ENCODE measurements around the gene CNOT3. TPM values are rescaled to one million over a fixed set of nuclear protein-coding genes. Genes with fewer than 3 reads are reported as not detected.

CNOT3 gene
- total and polyA plus RNA-seq, 2 of the 13 experiments (the other 11 are each of a cell fraction or from before 2014, with no cell fraction given): 4.3 to 5.8 TPM

DNA sequence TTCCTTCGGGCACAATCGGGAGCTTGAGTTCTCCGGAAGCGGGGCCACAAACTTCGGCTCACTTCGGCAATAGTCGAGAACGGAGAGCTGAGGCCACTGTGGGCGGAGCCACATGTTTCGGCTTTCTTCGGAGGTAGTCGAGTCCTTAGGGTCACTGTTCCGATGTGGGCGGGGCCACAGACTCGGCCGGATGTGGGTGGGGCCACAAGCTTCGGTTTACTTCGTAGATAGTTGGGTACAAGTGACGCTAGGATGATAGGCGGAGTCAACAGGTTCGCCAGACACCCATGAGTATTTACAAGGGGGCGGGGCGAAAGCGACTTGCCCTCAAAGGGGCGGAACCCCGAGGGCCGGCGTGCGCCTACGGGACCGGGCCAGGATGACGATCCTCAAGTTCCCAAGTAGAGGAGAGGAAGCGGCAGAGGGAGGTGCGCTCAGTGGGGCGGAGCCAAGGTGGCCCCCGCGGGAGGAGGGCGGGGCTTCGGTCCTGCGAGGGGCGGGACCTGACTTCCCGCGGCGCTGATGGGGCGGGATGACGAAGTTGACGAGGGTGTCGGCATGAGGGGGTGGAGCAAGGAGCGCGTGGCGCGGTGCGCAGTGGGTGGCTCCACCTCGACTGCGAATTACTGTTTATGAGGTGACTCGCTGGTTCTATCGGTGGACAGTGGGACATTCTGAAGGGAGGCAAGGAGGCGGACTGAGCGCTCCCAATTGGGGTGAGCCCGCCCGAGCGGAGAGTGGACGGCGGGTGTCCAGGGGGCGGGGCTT, 52.4 kb downstream of the CNOT3 start (continued):
- TF ChIP-seq, protein P1, sequence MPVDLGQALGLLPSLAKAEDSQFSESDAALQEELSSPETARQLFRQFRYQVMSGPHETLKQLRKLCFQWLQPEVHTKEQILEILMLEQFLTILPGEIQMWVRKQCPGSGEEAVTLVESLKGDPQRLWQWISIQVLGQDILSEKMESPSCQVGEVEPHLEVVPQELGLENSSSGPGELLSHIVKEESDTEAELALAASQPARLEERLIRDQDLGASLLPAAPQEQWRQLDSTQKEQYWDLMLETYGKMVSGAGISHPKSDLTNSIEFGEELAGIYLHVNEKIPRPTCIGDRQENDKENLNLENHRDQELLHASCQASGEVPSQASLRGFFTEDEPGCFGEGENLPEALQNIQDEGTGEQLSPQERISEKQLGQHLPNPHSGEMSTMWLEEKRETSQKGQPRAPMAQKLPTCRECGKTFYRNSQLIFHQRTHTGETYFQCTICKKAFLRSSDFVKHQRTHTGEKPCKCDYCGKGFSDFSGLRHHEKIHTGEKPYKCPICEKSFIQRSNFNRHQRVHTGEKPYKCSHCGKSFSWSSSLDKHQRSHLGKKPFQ (CRISPR knock-in tag; IDR thresholded peaks at IDR 0.05; ENCODE audit: insufficient replicate concordance): peak; percentile 10
- TF ChIP-seq ZNF841 (CRISPR knock-in tag; IDR thresholded peaks at IDR 0.05; ENCODE audit: borderline replicate concordance) (no peak), ZNF713 (CRISPR knock-in tag; IDR thresholded peaks at IDR 0.05) (no peak), REXO4 (CRISPR knock-in tag; IDR thresholded peaks at IDR 0.05; ENCODE audit: borderline replicate concordance) (no peak), SMAD3 (CRISPR knock-in tag; IDR thresholded peaks at IDR 0.05) (no peak), ZNF451 (CRISPR knock-in tag; IDR thresholded peaks at IDR 0.05) (no peak; the same call in 1 of the 2 replicates), HNRNPUL1 (IDR thresholded peaks at IDR 0.05; ENCODE audit: low read depth, low read length) (no peak), ZNF432 (CRISPR knock-in tag; IDR thresholded peaks at IDR 0.05; ENCODE audit: borderline replicate concordance) (no peak), ZKSCAN8 (CRISPR knock-in tag; IDR thresholded peaks at IDR 0.05; ENCODE audit: borderline replicate concordance) (peak; percentile 7; the same call in 1 of the 2 replicates), ZNF12 (CRISPR knock-in tag; IDR thresholded peaks at IDR 0.05) (no peak)
- TF ChIP-seq, protein P2, sequence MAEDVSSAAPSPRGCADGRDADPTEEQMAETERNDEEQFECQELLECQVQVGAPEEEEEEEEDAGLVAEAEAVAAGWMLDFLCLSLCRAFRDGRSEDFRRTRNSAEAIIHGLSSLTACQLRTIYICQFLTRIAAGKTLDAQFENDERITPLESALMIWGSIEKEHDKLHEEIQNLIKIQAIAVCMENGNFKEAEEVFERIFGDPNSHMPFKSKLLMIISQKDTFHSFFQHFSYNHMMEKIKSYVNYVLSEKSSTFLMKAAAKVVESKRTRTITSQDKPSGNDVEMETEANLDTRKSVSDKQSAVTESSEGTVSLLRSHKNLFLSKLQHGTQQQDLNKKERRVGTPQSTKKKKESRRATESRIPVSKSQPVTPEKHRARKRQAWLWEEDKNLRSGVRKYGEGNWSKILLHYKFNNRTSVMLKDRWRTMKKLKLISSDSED (CRISPR knock-in tag; IDR thresholded peaks at IDR 0.05): no peak
- TF ChIP-seq, protein P3, sequence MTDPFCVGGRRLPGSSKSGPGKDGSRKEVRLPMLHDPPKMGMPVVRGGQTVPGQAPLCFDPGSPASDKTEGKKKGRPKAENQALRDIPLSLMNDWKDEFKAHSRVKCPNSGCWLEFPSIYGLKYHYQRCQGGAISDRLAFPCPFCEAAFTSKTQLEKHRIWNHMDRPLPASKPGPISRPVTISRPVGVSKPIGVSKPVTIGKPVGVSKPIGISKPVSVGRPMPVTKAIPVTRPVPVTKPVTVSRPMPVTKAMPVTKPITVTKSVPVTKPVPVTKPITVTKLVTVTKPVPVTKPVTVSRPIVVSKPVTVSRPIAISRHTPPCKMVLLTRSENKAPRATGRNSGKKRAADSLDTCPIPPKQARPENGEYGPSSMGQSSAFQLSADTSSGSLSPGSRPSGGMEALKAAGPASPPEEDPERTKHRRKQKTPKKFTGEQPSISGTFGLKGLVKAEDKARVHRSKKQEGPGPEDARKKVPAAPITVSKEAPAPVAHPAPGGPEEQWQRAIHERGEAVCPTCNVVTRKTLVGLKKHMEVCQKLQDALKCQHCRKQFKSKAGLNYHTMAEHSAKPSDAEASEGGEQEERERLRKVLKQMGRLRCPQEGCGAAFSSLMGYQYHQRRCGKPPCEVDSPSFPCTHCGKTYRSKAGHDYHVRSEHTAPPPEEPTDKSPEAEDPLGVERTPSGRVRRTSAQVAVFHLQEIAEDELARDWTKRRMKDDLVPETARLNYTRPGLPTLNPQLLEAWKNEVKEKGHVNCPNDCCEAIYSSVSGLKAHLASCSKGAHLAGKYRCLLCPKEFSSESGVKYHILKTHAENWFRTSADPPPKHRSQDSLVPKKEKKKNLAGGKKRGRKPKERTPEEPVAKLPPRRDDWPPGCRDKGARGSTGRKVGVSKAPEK (CRISPR knock-in tag; IDR thresholded peaks at IDR 0.05; ENCODE audit: borderline replicate concordance): no peak
- TF ChIP-seq, protein P4, sequence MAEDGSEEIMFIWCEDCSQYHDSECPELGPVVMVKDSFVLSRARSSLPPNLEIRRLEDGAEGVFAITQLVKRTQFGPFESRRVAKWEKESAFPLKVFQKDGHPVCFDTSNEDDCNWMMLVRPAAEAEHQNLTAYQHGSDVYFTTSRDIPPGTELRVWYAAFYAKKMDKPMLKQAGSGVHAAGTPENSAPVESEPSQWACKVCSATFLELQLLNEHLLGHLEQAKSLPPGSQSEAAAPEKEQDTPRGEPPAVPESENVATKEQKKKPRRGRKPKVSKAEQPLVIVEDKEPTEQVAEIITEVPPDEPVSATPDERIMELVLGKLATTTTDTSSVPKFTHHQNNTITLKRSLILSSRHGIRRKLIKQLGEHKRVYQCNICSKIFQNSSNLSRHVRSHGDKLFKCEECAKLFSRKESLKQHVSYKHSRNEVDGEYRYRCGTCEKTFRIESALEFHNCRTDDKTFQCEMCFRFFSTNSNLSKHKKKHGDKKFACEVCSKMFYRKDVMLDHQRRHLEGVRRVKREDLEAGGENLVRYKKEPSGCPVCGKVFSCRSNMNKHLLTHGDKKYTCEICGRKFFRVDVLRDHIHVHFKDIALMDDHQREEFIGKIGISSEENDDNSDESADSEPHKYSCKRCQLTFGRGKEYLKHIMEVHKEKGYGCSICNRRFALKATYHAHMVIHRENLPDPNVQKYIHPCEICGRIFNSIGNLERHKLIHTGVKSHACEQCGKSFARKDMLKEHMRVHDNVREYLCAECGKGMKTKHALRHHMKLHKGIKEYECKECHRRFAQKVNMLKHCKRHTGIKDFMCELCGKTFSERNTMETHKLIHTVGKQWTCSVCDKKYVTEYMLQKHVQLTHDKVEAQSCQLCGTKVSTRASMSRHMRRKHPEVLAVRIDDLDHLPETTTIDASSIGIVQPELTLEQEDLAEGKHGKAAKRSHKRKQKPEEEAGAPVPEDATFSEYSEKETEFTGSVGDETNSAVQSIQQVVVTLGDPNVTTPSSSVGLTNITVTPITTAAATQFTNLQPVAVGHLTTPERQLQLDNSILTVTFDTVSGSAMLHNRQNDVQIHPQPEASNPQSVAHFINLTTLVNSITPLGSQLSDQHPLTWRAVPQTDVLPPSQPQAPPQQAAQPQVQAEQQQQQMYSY (CRISPR knock-in tag; IDR thresholded peaks at IDR 0.05): no peak
- TF ChIP-seq, protein P5, sequence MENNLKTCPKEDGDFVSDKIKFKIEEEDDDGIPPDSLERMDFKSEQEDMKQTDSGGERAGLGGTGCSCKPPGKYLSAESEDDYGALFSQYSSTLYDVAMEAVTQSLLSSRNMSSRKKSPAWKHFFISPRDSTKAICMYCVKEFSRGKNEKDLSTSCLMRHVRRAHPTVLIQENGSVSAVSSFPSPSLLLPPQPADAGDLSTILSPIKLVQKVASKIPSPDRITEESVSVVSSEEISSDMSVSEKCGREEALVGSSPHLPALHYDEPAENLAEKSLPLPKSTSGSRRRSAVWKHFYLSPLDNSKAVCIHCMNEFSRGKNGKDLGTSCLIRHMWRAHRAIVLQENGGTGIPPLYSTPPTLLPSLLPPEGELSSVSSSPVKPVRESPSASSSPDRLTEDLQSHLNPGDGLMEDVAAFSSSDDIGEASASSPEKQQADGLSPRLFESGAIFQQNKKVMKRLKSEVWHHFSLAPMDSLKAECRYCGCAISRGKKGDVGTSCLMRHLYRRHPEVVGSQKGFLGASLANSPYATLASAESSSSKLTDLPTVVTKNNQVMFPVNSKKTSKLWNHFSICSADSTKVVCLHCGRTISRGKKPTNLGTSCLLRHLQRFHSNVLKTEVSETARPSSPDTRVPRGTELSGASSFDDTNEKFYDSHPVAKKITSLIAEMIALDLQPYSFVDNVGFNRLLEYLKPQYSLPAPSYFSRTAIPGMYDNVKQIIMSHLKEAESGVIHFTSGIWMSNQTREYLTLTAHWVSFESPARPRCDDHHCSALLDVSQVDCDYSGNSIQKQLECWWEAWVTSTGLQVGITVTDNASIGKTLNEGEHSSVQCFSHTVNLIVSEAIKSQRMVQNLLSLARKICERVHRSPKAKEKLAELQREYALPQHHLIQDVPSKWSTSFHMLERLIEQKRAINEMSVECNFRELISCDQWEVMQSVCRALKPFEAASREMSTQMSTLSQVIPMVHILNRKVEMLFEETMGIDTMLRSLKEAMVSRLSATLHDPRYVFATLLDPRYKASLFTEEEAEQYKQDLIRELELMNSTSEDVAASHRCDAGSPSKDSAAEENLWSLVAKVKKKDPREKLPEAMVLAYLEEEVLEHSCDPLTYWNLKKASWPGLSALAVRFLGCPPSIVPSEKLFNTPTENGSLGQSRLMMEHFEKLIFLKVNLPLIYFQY (CRISPR knock-in tag; IDR thresholded peaks at IDR 0.05; ENCODE audit: borderline replicate concordance): 0 out of 2 replicates have a peak, but pooled peaks have one; percentile 20

Measured in HepG2 (cell line).